ENCODE data around the gene PARVA.

DNA sequence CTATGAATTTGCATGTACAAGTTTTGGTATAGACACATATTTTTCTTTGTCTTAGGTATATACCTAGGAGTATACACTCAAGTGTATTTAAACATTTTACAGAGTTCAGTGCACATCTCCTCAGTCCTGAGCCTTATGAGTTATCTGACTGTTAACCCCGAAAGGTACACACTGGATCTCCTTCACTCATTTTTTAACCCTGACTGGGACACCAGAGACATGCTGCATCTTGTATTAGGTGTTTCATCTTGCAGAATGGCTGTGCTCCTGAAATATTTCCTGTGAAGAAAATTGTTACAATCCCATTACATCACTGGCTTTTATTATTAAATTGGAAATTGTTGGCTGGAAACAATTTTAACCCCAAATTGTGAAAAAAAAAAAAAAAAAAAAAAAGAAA lies 15.3 kb downstream of the PARVA start:
- TF ChIP-seq POLR2AphosphoS5 (IDR thresholded peaks at IDR 0.05; ENCODE audit: low read depth, low read length) = no peak
- no peak for TF ChIP-seq SIN3A (IDR thresholded peaks at IDR 0.05; ENCODE audit: borderline replicate concordance, insufficient read depth, low read length)
- TF ChIP-seq, protein P1, sequence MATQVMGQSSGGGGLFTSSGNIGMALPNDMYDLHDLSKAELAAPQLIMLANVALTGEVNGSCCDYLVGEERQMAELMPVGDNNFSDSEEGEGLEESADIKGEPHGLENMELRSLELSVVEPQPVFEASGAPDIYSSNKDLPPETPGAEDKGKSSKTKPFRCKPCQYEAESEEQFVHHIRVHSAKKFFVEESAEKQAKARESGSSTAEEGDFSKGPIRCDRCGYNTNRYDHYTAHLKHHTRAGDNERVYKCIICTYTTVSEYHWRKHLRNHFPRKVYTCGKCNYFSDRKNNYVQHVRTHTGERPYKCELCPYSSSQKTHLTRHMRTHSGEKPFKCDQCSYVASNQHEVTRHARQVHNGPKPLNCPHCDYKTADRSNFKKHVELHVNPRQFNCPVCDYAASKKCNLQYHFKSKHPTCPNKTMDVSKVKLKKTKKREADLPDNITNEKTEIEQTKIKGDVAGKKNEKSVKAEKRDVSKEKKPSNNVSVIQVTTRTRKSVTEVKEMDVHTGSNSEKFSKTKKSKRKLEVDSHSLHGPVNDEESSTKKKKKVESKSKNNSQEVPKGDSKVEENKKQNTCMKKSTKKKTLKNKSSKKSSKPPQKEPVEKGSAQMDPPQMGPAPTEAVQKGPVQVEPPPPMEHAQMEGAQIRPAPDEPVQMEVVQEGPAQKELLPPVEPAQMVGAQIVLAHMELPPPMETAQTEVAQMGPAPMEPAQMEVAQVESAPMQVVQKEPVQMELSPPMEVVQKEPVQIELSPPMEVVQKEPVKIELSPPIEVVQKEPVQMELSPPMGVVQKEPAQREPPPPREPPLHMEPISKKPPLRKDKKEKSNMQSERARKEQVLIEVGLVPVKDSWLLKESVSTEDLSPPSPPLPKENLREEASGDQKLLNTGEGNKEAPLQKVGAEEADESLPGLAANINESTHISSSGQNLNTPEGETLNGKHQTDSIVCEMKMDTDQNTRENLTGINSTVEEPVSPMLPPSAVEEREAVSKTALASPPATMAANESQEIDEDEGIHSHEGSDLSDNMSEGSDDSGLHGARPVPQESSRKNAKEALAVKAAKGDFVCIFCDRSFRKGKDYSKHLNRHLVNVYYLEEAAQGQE (IDR thresholded peaks at IDR 0.05; ENCODE audit: insufficient read depth in 1 of 2, low read depth in 2 of 2, low read length in 2 of 2) = no peak
- no peak for TF ChIP-seq FOXP2 (optimal IDR thresholded peaks at IDR 0.05; ENCODE audit: borderline replicate concordance, extremely low read depth, extremely low read length, insufficient read depth)
- TF ChIP-seq TAF1 (IDR thresholded peaks at IDR 0.05; ENCODE audit: borderline replicate concordance, insufficient read depth, low read length) = no peak
